Measurements from ENCODE around the gene MOB3B. TPM values are rescaled to one million over a fixed set of nuclear protein-coding genes. Genes with fewer than 3 reads are reported as not detected.

MOB3B gene
- total and polyA plus RNA-seq, 10 of the 15 experiments (the other 5 are each of a cell fraction or from before 2014, with no cell fraction given): 0.44 to 2.7 (median 0.91) TPM

- TF ChIP-seq PRDM15 (CRISPR knock-in tag; IDR thresholded peaks at IDR 0.05) (no peak), ATF7 (IDR thresholded peaks at IDR 0.05; ENCODE audit: low read depth) (no peak), BRCA1 (IDR thresholded peaks at IDR 0.05; ENCODE audit: low read depth, low read length) (no peak), HSF1 (IDR thresholded peaks at IDR 0.05; ENCODE audit: low read depth, low read length) (no peak), JUND (IDR thresholded peaks at IDR 0.05; ENCODE audit: low read depth, low read length) (no peak), EZH2 (IDR thresholded peaks at IDR 0.05; ENCODE audit: borderline replicate concordance, control insufficient read depth, low read depth, low read length) (no peak), SP1 (IDR thresholded peaks at IDR 0.05; ENCODE audit: low read depth, low read length) (no peak), ZNF207 (IDR thresholded peaks at IDR 0.05; ENCODE audit: borderline replicate concordance) (no peak)
These were observed 220.8 kb downstream of the MOB3B start (continued) for GRCh38 chr9:27308691-27309390.

All from GM12878 (cell line).